GM15510 (cell line): ENCODE data around the gene SYNPO.

Source experiments
- POLR2A ChIP-seq: IDR thresholded peaks from 3 replicates; pipeline ENCODE4 v1.6.1; 2011; ENCODE audit warnings: borderline replicate concordance; ENCODE audit not compliant: insufficient read length; ENCODE audit errors: extremely low read depth

Gene SYNPO

DNA sequence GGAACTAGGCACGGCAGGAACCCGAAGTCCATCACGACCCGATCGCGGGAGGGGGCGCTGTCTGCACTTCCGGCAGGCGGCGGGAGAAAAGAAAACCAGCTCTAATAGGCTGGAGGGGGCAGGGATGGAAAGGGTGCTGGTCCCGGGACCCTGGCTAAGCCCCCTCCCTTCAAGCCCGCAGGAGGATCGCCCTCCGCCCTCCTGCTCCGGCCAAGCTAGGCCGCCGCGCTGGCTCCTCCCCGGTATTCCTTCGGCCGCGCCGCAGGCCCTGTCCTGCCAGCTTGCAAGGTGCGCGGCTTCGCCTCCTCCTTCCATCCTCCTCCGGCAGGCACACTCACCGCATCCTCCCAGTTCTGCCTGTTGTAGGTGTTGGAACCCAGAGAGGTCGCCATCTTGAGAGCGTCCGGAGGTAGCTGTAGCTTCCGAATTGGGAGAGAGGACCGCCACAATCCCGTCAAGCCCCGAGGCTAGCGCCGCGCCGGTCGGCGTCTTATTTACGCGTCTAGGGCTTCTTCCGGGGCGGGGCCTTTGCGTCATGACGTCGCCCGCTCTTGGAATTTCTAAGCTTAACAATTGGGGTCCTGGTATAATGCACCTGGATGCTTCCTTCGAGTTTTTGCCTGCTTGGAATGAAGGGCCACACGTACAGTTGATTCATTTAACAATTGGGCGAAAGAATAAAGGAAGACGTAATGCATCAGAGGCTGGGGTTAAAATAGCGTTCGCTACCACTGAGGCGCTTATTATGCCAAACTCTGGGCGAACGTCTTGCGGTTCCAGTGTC, 60.3 kb downstream of the SYNPO start, which contains the start of gene RBM22:
RBM22 (minus strand) TSS at position 469 of the 784 bp plus-strand sequence; CDS start at position 392, 77 bp downstream.
- peak; percentile 72 for TF ChIP-seq POLR2A

DNA sequence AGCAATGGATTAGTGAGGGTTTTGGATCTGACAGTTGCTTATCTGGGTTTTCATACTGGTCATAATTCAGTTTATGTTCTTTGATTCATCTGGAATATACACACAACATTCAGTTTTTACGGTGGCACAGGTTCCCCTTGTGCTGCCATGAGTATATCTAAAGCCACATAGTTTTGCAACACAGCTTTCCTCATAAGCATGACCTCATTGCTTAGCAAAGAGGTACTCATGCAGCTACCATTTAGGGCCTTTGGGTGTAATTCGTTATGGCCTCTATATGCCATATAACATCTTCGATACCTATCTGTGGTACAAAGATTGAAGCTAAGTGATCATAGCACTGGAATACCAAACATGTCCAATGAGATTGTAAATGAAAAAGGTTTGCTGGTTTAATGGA, 63.3 kb downstream of the SYNPO start:
- TF ChIP-seq POLR2A: no peak

GRCh38 chr5:150706776-150707390, 66.4 kb downstream of the SYNPO start:
- TF ChIP-seq POLR2A: no peak
